Measurements from ENCODE around the gene CAMK2N2. TPM values are rescaled to one million over a fixed set of nuclear protein-coding genes. Genes with fewer than 3 reads are reported as not detected.

Gene CAMK2N2
- total RNA-seq, 1 donor from 2014 or later, result not detected

GRCh38 chr3:184295771-184296170, 34.4 kb upstream of the CAMK2N2 start:
- H3K4me3 Mint-ChIP-seq, result no peak overlapping the region
- no peak for DNase-seq (ENCODE audit: low spot score)
- H3K9me3 Mint-ChIP-seq, result no peaks in the 10 kb centered on the region

DNA sequence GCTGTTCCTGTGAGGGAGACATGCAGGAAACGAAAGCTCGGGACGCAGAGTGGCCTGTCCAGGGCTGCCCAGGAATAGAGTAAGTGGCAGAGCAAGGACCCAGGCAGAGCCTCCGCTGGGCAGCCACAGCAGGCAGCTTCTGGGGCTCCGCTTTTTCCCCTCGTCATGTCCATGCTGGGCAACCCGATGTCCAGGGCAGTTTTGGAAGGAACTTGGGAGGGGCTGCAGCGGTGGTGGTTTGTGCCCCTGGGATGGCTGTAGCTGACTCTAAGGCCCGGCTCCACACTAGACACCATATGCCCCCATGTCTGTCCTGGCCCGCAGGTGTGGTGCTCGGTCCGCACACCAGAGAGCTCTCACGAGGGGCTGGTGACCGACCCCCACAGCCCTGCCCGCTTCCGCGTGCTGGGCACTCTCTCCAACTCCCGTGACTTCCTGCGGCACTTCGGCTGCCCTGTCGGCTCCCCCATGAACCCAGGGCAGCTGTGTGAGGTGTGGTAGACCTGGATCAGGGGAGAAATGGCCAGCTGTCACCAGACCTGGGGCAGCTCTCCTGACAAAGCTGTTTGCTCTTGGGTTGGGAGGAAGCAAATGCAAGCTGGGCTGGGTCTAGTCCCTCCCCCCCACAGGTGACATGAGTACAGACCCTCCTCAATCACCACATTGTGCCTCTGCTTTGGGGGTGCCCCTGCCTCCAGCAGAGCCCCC, 30.5 kb upstream of the CAMK2N2 start:
- Mint-ChIP-seq H3K4me1 (no peaks in the 10 kb centered on the region), H3K9me3 (no peaks in the 10 kb centered on the region), H3K4me3 (no peak overlapping the region), H3K27me3 (ENCODE audit: insufficient read depth, low read depth) (peaks cover 8% of the 10 kb centered on the region), H3K36me3 (no peaks in the 10 kb centered on the region), H3K27ac (no peak overlapping the region)
- H3K79me2 ChIP-seq (ENCODE audit: low read depth), result no peaks in the 10 kb centered on the region
- no peak overlapping the region for H3K27ac ChIP-seq
- TF ChIP-seq EZH2phosphoT487 (IDR thresholded peaks at IDR 0.05), result no peak
- TF ChIP-seq EZH2 (IDR thresholded peaks at IDR 0.05), result no peak
- TF ChIP-seq, protein P1, sequence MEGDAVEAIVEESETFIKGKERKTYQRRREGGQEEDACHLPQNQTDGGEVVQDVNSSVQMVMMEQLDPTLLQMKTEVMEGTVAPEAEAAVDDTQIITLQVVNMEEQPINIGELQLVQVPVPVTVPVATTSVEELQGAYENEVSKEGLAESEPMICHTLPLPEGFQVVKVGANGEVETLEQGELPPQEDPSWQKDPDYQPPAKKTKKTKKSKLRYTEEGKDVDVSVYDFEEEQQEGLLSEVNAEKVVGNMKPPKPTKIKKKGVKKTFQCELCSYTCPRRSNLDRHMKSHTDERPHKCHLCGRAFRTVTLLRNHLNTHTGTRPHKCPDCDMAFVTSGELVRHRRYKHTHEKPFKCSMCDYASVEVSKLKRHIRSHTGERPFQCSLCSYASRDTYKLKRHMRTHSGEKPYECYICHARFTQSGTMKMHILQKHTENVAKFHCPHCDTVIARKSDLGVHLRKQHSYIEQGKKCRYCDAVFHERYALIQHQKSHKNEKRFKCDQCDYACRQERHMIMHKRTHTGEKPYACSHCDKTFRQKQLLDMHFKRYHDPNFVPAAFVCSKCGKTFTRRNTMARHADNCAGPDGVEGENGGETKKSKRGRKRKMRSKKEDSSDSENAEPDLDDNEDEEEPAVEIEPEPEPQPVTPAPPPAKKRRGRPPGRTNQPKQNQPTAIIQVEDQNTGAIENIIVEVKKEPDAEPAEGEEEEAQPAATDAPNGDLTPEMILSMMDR (IDR thresholded peaks at IDR 0.05), result no peak
- no peaks in the 10 kb centered on the region for H4K20me1 ChIP-seq (ENCODE audit: low read depth)
- H3F3A ChIP-seq (ENCODE audit: low read depth), result no peaks in the 10 kb centered on the region
- H3K4me3 ChIP-seq, result no peak overlapping the region
- no peak overlapping the region for H2AFZ ChIP-seq (replicated peaks)
- H3K4me2 ChIP-seq, result no peak overlapping the region
- H3K4me1 ChIP-seq, result no peaks in the 10 kb centered on the region
- DNase-seq (ENCODE audit: low spot score), result no peak
- peaks cover 6% of the 10 kb centered on the region for H3K27me3 ChIP-seq
- H3K9me3 ChIP-seq (ENCODE audit: low read depth), result no peaks in the 10 kb centered on the region
- H3K9ac ChIP-seq, result no peak overlapping the region
- no peaks in the 10 kb centered on the region for H3K36me3 ChIP-seq

More at GRCh38 chr3:184295771-184296170, 34.4 kb upstream of the CAMK2N2 start:
- no peak overlapping the region for H3K4me3 ChIP-seq
- Mint-ChIP-seq H3K27ac (no peak overlapping the region), H3K27me3 (ENCODE audit: insufficient read depth, low read depth) (peaks cover 5% of the 10 kb centered on the region), H3K36me3 (peaks cover 3% of the 10 kb centered on the region), H3K4me1 (peaks cover 17% of the 10 kb centered on the region)
- no peaks in the 10 kb centered on the region for H3K9me3 ChIP-seq (ENCODE audit: low read depth)
- TF ChIP-seq, protein P1 (IDR thresholded peaks at IDR 0.05), result no peak
- TF ChIP-seq EZH2phosphoT487 (IDR thresholded peaks at IDR 0.05), result no peak
- TF ChIP-seq EZH2 (IDR thresholded peaks at IDR 0.05), result no peak
- peaks cover 17% of the 10 kb centered on the region for H3K79me2 ChIP-seq (ENCODE audit: low read depth)
- no peaks in the 10 kb centered on the region for H3K36me3 ChIP-seq
- H3K4me2 ChIP-seq, result no peak overlapping the region
- peaks cover 8% of the 10 kb centered on the region for H3K4me1 ChIP-seq
- no peak overlapping the region for H3K27ac ChIP-seq
- peaks cover 9% of the 10 kb centered on the region for H3F3A ChIP-seq (ENCODE audit: low read depth)
- peaks cover 3% of the 10 kb centered on the region for H3K27me3 ChIP-seq
- no peak overlapping the region for H2AFZ ChIP-seq (replicated peaks)
- H4K20me1 ChIP-seq (ENCODE audit: low read depth), result peaks cover 14% of the 10 kb centered on the region
- H3K9ac ChIP-seq, result no peak overlapping the region

GRCh38 chr3:184291044-184291737, 29.8 kb upstream of the CAMK2N2 start:
- no peaks in the 10 kb centered on the region for H3K36me3 Mint-ChIP-seq
- Histone ChIP-seq H3K9me3 (ENCODE audit: low read depth) (no peaks in the 10 kb centered on the region), H3K27ac (no peak overlapping the region), H3F3A (ENCODE audit: low read depth) (no peaks in the 10 kb centered on the region), H3K36me3 (no peaks in the 10 kb centered on the region), H3K9ac (no peak overlapping the region), H2AFZ (replicated peaks) (no peak overlapping the region), H3K4me2 (no peak overlapping the region), H3K79me2 (ENCODE audit: low read depth) (no peaks in the 10 kb centered on the region), H3K4me1 (no peaks in the 10 kb centered on the region), H4K20me1 (ENCODE audit: low read depth) (no peaks in the 10 kb centered on the region), H3K27me3 (peaks cover 6% of the 10 kb centered on the region), H3K4me3 (no peak overlapping the region)
- no peak overlapping the region for H3K27ac Mint-ChIP-seq
- no peaks in the 10 kb centered on the region for H3K9me3 Mint-ChIP-seq
- TF ChIP-seq EZH2 (IDR thresholded peaks at IDR 0.05) (no peak), EZH2phosphoT487 (IDR thresholded peaks at IDR 0.05) (no peak)
- TF ChIP-seq, protein P1 (IDR thresholded peaks at IDR 0.05), result no peak
- H3K4me3 Mint-ChIP-seq, result no peak overlapping the region
- DNase-seq (ENCODE audit: low spot score), result no peak
- H3K27me3 Mint-ChIP-seq (ENCODE audit: insufficient read depth, low read depth), result peaks cover 11% of the 10 kb centered on the region
- no peaks in the 10 kb centered on the region for H3K4me1 Mint-ChIP-seq

Measured in neural progenitor cell (in vitro differentiated cells).